Activated CD4-positive, alpha-beta T cell treated with anti-CD3 and anti-CD28 coated beads, Interleukin-2, Interleukin-4, amounts not matched to agents 100 ng/mL and 50 ng/mL, durations not matched to agents 16 hours and 8 hours (primary cell): ENCODE results near the gene UBALD1.
A peak's percentile ranks its signal among the peaks of the same experiment; 100 is the strongest.

ENCODE experiments used
- DNase-seq: peaks from one replicate; pipeline ENCODE4 v3.0.0-alpha.2; 2020; ENCODE audit warnings: low spot score

The UBALD1 gene

GRCh38 chr16:4616047-4616811, 1.5 kb upstream of the UBALD1 start:
- DNase-seq, result peak; percentile 100

GRCh38 chr16:4615384-4616046, 827 bp upstream of the UBALD1 start:
- no peak for DNase-seq

- peak; percentile 37 for DNase-seq
Observed at GRCh38 chr16:4613636-4614570, 785 bp downstream of the UBALD1 start.

- no peak for DNase-seq
Observed at GRCh38 chr16:4612977-4613635, 1.6 kb downstream of the UBALD1 start.

GRCh38 chr16:4612474-4612931, 2.2 kb downstream of the UBALD1 start:
- no peak for DNase-seq

GRCh38 chr16:4611337-4612021, 3.2 kb downstream of the UBALD1 start:
- no peak for DNase-seq

GRCh38 chr16:4610011-4611005, 4.4 kb downstream of the UBALD1 start:
- DNase-seq, result no peak

- no peak for DNase-seq
Observed at GRCh38 chr16:4609200-4610010, 5.3 kb downstream of the UBALD1 start.

- no peak for DNase-seq
Observed at GRCh38 chr16:4608704-4608980, 6.0 kb downstream of the UBALD1 start.

- no peak for DNase-seq
Observed at GRCh38 chr16:4607841-4608703, 6.6 kb downstream of the UBALD1 start.

- DNase-seq, result no peak
Observed at GRCh38 chr16:4606354-4606753, 8.3 kb downstream of the UBALD1 start.

GRCh38 chr16:4604401-4604800, 10.3 kb downstream of the UBALD1 start:
- DNase-seq, result no peak

- no peak for DNase-seq
Observed at GRCh38 chr16:4603624-4604170, 11.0 kb downstream of the UBALD1 start.

- no peak for DNase-seq
Observed at GRCh38 chr16:4602331-4602730, 12.4 kb downstream of the UBALD1 start.

- no peak for DNase-seq
Observed at GRCh38 chr16:4601864-4602186, 12.9 kb downstream of the UBALD1 start.

- DNase-seq, result no peak
Observed at GRCh38 chr16:4601036-4601863, 13.4 kb downstream of the UBALD1 start.

GRCh38 chr16:4599545-4599944, 15.1 kb downstream of the UBALD1 start:
- no peak for DNase-seq
